Dendritic cell treated with granulocyte-macrophage colony-stimulating factor and Interleukin-4, amounts not matched to agents 40 ng/mL and 50 ng/mL, for 4 days (primary cell): ENCODE results near the gene GGCX.
"Not testable (repeated sequence)": the region's sequence is repeated elsewhere in the genome, so short reads cannot be mapped to it uniquely, and the experiment has no call there.

Experiments used
- H3K27ac Mint-ChIP-seq: one replicate; pipeline ENCODE4 v1.8.0; 2022; ENCODE audit warnings: mild to moderate bottlenecking, mixed read lengths
- H3K27me3 Mint-ChIP-seq: one replicate; pipeline ENCODE4 v1.8.0; 2022; ENCODE audit warnings: mild to moderate bottlenecking, mixed read lengths
- H3K36me3 Mint-ChIP-seq: one replicate; pipeline ENCODE4 v1.8.0; 2022; ENCODE audit warnings: low read depth, mixed read lengths
- H3K4me1 Mint-ChIP-seq: one replicate; pipeline ENCODE4 v1.8.0; 2022; ENCODE audit warnings: low read depth, mixed read lengths
- H3K4me3 Mint-ChIP-seq: one replicate; pipeline ENCODE4 v1.8.0; 2022; ENCODE audit warnings: mild to moderate bottlenecking, moderate library complexity, mixed read lengths
- H3K9me3 Mint-ChIP-seq: one replicate; pipeline ENCODE4 v1.8.0; 2022; ENCODE audit warnings: mixed read lengths
- intact Hi-C: fragments of 100-400 bp; cut with micrococcal nuclease; formaldehyde crosslinking; loops from one replicate; pipeline ENCODE4 v1.15.0; 2022

GGCX gene

GRCh38 chr2:85561280-85562212, at the start of gene GGCX:
TSS of gene GGCX (minus strand) at chr2:85561493. CDS start at chr2:85561428, 65 bp downstream.
- intact Hi-C loops: loop anchor here (1.0 to 2.0 kb wide), 2 partner anchors 17 to 41 kb away; partner anchors contain the start of gene TMEM150A
- Mint-ChIP-seq H3K36me3 (peaks cover 33% of the 10 kb centered on the region), H3K4me1 (peaks cover 61% of the 10 kb centered on the region), H3K27me3 (no peaks in the 10 kb centered on the region), H3K4me3 (peak within 1 kb of the TSS; percentile 97), H3K9me3 (no peaks in the 10 kb centered on the region), H3K27ac (peak within 1 kb of the TSS; percentile 99)

GRCh38 chr2:85607268-85608215, 46.2 kb upstream of the GGCX start:
- H3K27me3 Mint-ChIP-seq: no peaks in the 10 kb centered on the region
- intact Hi-C loops: no loop called here
- peaks cover 69% of the 10 kb centered on the region for H3K4me1 Mint-ChIP-seq
- no peaks in the 10 kb centered on the region for H3K9me3 Mint-ChIP-seq
- H3K36me3 Mint-ChIP-seq: peaks cover 63% of the 10 kb centered on the region
- no peak overlapping the region for H3K4me3 Mint-ChIP-seq
- no peak overlapping the region for H3K27ac Mint-ChIP-seq

GRCh38 chr2:85606116-85606455, 44.8 kb upstream of the GGCX start:
- H3K4me1 Mint-ChIP-seq: peaks cover 78% of the 10 kb centered on the region

GRCh38 chr2:85605406-85606115, 44.3 kb upstream of the GGCX start:
- Mint-ChIP-seq H3K27ac (no peak overlapping the region), H3K4me1 (peaks cover 83% of the 10 kb centered on the region), H3K27me3 (no peaks in the 10 kb centered on the region), H3K9me3 (no peaks in the 10 kb centered on the region), H3K36me3 (peaks cover 73% of the 10 kb centered on the region), H3K4me3 (no peak overlapping the region)
- intact Hi-C loops: no loop called here

More at GRCh38 chr2:85606116-85606455, 44.8 kb upstream of the GGCX start:
- Mint-ChIP-seq H3K4me3 (no peak overlapping the region), H3K36me3 (peaks cover 69% of the 10 kb centered on the region), H3K9me3 (no peaks in the 10 kb centered on the region), H3K27me3 (no peaks in the 10 kb centered on the region), H3K27ac (no peak overlapping the region)
- intact Hi-C loops: no loop called here

- Mint-ChIP-seq H3K9me3 (no peaks in the 10 kb centered on the region), H3K36me3 (peaks cover 74% of the 10 kb centered on the region), H3K27me3 (no peaks in the 10 kb centered on the region), H3K27ac (no peak overlapping the region), H3K4me1 (peaks cover 83% of the 10 kb centered on the region), H3K4me3 (no peak overlapping the region)
- intact Hi-C loops: no loop called here
Observed at GRCh38 chr2:85604568-85605339, 43.5 kb upstream of the GGCX start.

- H3K36me3 Mint-ChIP-seq: peaks cover 74% of the 10 kb centered on the region
- peaks cover 86% of the 10 kb centered on the region for H3K4me1 Mint-ChIP-seq
- H3K9me3 Mint-ChIP-seq, H3K27me3 Mint-ChIP-seq, intact Hi-C loops: not testable (repeated sequence)
- peak overlapping the region; percentile 91 for H3K4me3 Mint-ChIP-seq
- H3K27ac Mint-ChIP-seq: peak overlapping the region; percentile 90
Observed at GRCh38 chr2:85604133-85604444, 42.8 kb upstream of the GGCX start.

- intact Hi-C loops: loop anchor here (1.0 to 2.0 kb wide), 2 partner anchors 14 to 41 kb away; partner anchors contain the start of genes GGCX and USP39
- Mint-ChIP-seq H3K4me1 (peaks cover 79% of the 10 kb centered on the region), H3K27ac (peak within 1 kb of the TSS; percentile 90), H3K4me3 (peak within 1 kb of the TSS; percentile 91), H3K27me3 (no peaks in the 10 kb centered on the region), H3K36me3 (peaks cover 74% of the 10 kb centered on the region), H3K9me3 (no peaks in the 10 kb centered on the region)
Observed at GRCh38 chr2:85602476-85603234, 41.4 kb upstream of the GGCX start, which contains the start of gene TMEM150A. TSS of gene TMEM150A (minus strand) at chr2:85602698. CDS start at chr2:85601948, 750 bp downstream.

GRCh38 chr2:85601771-85602475, 40.6 kb upstream of the GGCX start:
- Mint-ChIP-seq H3K27ac (peak overlapping the region; percentile 90), H3K9me3 (no peaks in the 10 kb centered on the region), H3K36me3 (peaks cover 74% of the 10 kb centered on the region), H3K4me3 (peak overlapping the region; percentile 87), H3K27me3 (no peaks in the 10 kb centered on the region), H3K4me1 (peaks cover 79% of the 10 kb centered on the region)
- intact Hi-C loops: loop anchor here (1.0 to 2.0 kb wide), 2 partner anchors 15 to 41 kb away; partner anchors contain the start of genes GGCX and USP39

GRCh38 chr2:85600951-85601770, 39.9 kb upstream of the GGCX start:
- Mint-ChIP-seq H3K4me1 (peaks cover 82% of the 10 kb centered on the region), H3K27ac (peak overlapping the region; percentile 90), H3K27me3 (no peaks in the 10 kb centered on the region), H3K4me3 (peak overlapping the region; percentile 87), H3K36me3 (peaks cover 74% of the 10 kb centered on the region), H3K9me3 (no peaks in the 10 kb centered on the region)
- intact Hi-C loops: no loop called here

GRCh38 chr2:85600235-85600575, 38.9 kb upstream of the GGCX start:
- peaks cover 79% of the 10 kb centered on the region for H3K4me1 Mint-ChIP-seq
- intact Hi-C loops: no loop called here
- H3K27me3 Mint-ChIP-seq: no peaks in the 10 kb centered on the region
- no peaks in the 10 kb centered on the region for H3K9me3 Mint-ChIP-seq
- no peak overlapping the region for H3K4me3 Mint-ChIP-seq
- H3K36me3 Mint-ChIP-seq: peaks cover 79% of the 10 kb centered on the region
- peak overlapping the region; percentile 26 for H3K27ac Mint-ChIP-seq

GRCh38 chr2:85599468-85600234, 38.4 kb upstream of the GGCX start:
- Mint-ChIP-seq H3K9me3 (no peaks in the 10 kb centered on the region), H3K36me3 (peaks cover 84% of the 10 kb centered on the region), H3K27me3 (no peaks in the 10 kb centered on the region), H3K27ac (peak overlapping the region; percentile 26), H3K4me1 (peaks cover 76% of the 10 kb centered on the region), H3K4me3 (no peak overlapping the region)
- intact Hi-C loops: loop anchor here (5.0 kb wide), 1 partner anchor 192 kb away; no protein-coding TSS in a partner anchor
